NCI-H2081 treated with DMSO at 0.1 percent for 48 hours (cell line): ENCODE results near the gene ANAPC16.
A peak's percentile ranks its signal among the peaks of the same experiment; 100 is the strongest.
"Not testable (repeated sequence)": the region's sequence is repeated elsewhere in the genome, so short reads cannot be mapped to it uniquely, and the experiment has no call there.

Source experiments
- DNase-seq: peaks from one replicate; lab custom pipeline; 2025; lab: John Stamatoyannopoulos, UW

ANAPC16 gene

DNA sequence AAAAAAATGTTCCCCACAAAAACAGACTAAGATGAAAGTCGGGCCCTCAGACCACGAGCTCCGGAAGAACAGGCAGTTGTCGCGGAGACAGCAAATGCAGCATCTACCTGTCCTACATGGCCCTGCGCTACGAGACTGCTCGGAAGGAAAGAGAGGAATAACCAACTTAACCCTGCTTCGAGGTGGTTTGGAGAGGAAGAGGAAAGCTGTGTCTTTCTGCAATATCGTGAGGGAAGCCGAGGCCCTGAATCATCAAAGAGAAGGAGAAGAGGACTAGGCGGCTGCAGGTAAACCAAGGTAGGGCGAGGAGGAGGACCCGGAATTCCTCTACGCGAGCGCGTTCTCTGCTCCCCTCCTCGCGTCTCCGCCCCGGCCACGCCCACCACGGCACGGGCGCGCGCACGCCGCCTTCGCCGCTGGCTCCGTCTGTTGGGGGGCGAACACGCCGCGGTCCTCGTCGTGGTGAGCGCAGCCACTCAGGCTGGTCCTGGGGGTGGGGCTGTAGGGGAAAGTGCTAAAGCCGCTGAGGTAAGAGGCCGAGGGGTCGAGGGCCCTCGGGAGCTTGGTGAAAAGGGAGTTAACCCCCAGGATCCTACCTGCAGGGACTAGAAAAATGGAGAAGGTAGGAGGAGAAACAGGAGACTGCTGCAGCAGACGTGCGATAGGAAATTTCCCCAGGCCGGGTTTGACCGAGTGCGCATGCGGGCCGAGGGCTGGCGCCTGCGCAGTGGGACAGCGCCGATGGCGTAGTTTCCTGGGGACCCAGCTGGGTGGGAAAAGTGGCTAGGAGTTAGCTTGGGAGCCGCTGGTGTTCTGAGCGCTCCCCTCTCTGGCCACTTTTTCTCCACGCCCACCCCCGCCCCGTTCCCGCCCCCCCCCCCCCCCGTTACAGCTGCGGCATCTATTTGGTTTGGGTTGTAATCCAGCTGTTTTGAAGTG is at the start of gene ANAPC16, which contains the start of gene ASCC1:
Gene ANAPC16 (plus strand): TSS at position 402 of the 939 bp plus-strand sequence. CDS start 7,903 bp downstream, outside the sequence.
Gene ASCC1 (minus strand): TSS at position 666 of the 939 bp plus-strand sequence. CDS start 2,978 bp downstream, outside the sequence.
- DNase-seq: peak; percentile 29

DNA sequence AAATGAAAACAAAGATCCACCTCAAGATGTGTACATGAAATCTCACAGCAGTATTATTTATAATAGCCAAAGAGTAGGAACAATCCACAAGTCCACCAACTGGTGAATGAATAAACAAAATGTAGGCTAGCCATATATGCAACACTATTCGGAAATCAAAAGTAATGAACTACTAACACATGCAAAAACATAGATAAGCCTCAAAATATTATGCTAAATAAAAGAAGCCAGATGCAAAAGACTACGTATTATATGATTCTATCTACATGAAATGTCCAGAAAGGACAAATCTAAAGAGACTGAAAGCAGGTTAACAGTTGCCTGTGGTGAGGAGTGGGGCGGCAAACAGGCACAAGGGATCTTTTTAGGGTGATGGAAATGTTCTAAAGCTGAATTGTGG is 48.7 kb upstream of the ANAPC16 start:
- DNase-seq: no peak

DNA sequence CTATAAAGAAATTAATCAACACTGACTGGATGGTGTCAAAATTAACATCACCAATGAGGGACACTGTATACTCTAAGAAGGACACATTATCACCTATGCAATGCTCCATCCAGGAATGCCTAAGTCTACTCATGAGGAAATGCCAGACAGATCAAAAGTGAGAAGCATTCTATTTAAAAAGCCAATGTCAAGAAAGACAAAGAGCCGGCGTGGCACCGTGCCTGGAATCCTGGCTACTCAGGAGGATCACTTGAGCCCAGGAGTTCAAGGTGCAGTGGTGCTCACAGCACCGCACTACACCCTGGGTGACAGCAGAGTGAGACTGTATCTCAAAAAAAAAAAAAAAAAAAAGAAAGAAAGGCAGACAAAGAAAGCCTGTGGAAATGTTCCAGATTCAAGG is 45.5 kb upstream of the ANAPC16 start:
- no peak for DNase-seq

DNA sequence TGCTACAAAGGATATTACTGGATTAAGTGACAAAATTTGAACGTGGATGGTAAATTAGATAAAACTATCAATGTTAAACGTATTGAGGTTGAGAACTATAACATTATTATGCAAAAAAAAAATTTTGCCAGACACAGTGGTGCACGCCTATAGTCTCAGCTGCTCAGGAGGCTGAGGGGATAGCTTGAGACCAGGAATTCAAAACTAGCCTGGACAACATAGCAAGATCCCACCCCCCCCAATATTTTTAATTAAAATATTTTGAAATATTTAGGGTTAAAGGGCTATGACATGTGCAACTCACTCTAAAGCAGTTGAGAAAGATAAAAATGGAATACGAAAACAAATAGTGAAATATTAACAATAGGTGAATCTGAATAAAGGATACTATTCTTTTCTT is 45.1 kb upstream of the ANAPC16 start:
- no peak for DNase-seq

DNA sequence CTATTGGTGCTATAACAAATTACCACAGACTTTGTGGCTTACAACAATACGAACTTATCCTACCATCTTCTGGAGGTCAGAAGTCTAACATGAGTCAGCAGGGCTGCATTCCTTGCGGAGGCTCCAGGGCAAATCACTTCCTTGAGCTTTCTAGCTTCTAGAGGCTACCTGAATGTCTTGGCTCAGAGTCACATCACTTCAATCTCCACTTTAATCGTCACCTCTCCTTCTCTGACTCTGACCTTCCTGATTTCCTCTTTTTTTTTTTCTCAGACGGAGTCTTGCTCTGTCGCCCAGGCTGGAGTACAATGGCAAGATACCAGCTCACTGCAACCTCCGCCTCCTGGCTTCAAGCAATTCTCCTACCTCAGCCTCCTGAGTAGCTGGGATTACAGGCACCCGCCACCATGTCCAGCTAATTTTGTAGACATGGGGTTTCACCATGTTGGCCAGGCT is 44.6 kb upstream of the ANAPC16 start:
- no peak for DNase-seq

DNA sequence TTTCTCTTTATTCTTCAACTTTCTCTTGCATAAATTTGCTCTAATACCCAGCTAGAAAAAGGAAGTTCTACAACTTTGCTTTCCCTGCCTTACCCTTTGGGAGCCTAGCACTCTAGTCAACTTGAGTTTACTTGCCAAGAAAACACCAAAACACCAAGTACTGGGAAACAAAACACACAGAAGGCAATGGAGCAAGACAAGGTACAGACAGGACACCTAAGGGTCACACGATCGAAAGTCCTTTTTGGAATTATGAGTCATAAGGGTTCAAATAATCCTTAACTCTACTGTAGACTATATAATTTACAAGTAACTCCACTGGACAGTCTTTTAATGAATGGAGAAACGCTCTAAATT is 42.6 kb upstream of the ANAPC16 start:
- DNase-seq: no peak

DNA sequence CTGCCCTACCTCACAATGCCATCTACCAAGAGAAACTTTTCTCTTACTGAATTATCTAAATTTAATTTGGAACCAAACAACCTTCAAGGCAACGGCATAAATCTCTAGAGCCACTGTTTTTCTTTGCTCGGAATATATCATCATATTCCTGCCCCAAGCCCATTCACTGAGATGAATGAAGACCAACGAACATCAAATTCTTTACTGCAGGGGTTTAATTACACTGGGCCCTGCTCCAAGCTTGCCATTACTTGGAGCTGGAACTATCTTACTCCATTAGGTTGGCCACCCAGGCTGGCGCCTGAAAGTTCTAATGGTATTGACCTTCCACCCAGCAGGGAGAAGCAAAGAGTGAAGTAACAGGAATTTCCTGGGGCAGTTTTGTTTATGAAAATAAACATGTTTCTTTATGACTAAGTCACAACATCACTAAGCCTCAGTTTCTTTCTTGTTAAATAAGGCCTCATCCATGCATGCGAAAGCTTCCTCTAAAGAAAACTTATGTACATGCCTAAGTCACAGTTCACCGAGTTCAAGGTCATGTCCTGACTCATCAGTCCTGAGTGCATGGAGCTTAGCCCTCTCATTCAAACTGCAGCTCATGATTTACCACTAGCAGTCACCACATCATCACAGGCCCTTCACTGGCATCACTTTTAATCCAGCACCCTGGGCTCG is 42.1 kb upstream of the ANAPC16 start:
- DNase-seq: peak; percentile 2

DNA sequence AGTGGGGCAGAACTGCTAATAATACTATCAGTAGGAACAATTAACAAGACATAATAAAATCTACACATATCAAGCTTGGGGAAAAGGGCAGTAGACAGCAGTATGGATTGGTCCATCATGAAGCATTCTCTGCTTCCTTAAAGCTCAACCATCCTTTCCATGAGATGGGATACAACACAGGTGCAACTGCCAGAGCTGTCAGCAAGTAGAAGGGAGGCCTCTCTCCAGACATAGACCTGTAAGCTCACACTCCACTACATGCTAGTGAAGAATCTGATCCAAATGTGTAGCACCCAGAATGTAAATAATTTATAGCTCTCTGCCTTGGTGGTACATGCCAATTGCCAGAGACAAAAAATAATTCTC is 41.5 kb upstream of the ANAPC16 start:
- no peak for DNase-seq

DNA sequence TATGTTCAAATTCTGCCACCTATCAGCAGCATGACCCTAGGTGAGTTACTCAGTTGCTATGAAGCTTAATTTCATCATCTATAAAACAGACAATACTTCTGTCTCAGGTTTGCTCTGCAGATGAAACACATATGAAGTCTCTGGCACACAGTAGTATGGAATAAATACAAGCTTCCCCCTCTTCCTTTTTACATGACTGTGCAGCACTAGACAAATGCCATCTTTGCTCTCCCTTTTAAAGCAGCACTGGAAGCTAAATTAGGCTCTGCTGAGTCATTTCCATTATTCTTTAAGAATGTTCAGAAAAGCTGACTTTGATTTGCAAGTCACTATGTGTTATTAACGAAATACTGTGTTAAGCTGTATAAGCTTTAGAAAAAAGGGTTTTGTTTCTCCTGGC is 40.7 kb upstream of the ANAPC16 start:
- no peak for DNase-seq

DNA sequence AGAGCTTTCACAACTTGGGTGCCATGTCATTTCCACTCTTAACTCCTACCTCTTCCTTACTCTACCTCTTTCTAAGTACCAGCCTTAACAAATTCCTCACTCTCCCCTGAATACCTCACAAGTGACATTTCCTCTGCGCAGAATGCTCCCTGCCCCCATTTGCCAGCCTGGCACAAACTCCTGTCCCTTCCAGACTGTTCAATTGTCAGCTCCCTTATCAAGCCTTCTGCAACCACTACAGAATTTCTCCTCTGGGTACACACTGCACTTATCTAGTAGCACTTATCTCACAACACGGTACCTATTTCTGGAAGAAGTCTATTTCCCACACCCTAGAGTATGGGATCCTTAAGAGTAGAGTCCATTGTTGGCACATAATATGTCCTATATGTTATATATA is 39.1 kb upstream of the ANAPC16 start:
- DNase-seq: no peak

DNA sequence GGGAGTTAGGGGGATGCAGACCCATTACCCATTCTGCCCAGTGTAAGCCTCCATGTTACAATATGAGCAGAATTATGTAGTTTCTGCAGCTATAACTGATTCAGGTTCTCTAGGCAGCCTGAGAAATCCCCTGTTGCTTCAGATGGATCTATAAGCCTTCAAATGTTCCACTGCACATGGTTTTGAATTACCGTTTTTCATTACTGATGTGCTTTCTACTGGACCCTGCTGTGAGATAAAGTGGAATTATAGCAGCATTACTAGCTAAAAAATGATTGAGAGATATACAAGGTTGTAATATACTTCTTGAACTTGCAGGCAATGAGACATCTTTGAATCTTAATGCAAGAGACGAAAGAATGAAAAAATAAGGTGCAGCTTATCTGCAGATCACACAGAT is 38.4 kb upstream of the ANAPC16 start:
- no peak for DNase-seq

DNA sequence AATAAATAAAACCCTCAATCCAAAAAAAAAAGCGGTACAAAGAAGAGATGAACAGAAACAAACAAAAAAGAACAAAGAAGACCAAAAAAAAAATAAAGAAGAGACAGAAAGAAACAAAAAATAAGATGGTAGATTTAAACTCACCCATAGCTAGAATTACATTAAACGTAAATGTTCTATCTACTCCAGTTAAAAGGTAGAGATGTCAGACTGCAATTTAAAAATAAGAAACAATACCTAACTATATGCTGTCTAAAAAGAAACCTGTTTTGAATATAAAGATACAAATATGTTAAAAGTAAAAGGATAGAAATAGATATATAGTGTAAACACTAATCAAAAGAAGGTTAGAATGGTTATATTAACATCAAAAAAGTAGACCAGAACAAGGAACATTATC is 31.7 kb upstream of the ANAPC16 start:
- DNase-seq: no peak

DNA sequence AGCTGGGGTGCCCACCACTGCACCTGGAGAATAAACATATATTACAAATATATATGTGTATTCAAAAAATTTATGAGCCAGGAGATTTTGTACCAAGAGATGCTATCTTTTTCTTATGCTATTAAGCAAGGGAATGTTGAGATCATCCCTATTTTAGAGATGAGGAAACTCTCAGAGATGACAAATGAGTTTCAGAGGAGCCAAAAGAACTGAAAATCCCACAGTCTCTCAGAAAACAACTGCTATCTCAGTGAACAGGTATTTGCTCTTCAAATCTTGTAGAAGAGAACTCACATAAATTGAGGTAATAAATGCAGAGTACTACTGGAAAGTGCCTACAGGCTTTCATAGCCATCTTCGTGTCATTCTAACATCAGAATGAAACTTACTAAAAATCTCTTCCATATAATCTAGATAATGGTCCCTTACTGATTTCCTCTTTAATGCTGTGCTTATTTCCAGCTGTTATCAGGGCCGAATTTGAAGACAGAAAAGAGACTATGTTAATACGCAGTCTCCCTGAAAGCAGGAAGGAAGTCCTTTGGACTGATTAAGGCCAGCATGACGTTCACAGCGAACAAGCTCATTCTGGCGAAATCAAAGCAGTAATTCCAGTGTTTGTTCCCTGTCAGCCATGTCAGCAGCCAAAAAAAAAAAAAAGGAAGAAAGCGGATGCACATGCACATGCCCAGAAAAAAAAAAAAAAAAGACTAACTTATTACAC is 29.4 kb upstream of the ANAPC16 start:
- peak; percentile 17 for DNase-seq

DNA sequence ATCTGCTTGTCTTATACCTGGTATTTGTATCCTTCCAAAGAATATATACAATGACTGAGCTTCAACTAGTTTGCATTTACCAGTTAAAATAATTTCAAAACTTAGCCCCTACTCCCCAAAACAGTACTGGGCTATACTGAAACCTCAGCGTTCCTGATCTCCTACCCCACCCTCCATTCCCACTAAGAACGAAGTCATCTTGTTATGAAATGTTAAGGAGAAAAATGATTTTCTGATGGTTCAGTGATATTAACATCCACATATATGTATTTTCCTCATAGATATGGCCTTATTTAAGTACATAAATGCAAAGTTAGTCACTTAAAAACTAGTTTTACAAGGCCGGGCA is 28.9 kb upstream of the ANAPC16 start:
- no peak for DNase-seq

DNA sequence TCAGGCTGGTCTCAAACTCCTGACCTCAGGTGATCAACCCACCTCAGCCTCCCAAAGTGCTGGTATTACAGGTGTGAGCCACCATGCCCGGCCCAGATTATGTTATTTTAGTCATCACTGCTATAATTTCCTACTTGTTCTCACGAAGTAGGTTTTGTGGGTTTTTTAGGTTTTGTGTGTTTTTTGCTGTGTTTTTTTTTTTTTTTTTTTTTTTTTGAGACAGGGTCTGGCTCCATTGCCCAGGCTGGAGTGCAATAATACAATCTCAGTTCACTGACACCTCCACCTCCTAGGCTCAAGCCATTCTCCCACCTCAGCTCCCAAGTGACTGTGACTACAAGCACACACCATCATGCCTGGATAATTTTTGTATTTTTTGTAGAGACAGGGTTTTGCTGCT is 20.9 kb upstream of the ANAPC16 start:
- no peak for DNase-seq

DNA sequence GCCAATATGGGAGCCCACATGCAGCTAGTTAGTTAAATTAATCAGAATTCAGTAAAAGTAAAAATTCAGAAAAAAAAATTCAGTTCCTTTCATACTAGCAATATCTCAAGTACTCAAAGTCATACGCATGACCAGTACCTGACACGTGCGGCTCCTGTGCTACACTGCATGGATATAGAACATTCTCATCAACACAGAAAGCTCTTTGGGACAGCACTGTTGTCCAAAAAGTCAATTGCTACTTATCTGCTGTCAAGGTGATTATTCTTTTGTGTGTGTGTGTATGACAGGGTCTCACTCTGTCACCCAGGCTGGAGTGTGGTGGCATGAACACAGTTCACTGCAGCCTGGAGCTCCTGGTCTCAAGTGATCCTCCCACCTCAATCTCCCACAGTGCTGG is 14.9 kb upstream of the ANAPC16 start:
- no peak for DNase-seq

DNA sequence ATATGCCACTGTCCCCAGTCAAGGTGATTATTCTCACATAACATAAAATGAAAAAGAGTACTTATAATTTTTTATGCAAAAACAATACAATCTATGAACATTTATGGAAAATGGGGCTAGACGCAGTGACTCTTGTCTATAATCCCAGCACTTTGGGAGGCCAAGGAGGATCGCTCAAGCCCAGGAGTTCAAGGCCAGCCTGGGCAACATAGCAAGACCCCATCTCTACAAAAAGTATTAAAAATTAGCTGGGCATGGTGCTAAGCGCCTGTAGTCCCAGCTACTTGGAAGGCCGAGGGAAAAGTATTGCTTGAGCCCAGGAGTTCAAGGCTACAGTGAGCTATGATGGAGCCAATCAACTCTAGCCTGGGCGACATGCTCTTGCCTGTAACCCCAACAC is 14.5 kb upstream of the ANAPC16 start:
- DNase-seq: no peak

DNA sequence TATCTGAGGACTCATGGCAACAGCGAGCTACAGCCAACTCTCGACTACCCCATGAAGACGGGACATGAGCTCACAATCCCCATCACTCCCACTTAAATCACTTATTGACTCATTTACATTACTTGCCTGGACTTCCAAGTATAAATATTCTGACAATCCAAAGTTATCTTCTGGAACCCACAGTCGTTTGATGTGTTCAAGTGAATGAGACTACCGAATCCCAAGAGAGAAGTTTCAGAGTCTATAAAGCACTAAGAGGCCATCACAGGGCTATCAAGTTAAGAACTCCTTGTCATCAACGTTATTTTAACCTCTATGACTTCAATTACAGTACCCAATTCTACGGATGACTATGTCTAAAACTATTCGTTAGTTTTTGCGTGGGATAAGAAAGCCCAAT is 11.5 kb upstream of the ANAPC16 start:
- DNase-seq: no peak

DNA sequence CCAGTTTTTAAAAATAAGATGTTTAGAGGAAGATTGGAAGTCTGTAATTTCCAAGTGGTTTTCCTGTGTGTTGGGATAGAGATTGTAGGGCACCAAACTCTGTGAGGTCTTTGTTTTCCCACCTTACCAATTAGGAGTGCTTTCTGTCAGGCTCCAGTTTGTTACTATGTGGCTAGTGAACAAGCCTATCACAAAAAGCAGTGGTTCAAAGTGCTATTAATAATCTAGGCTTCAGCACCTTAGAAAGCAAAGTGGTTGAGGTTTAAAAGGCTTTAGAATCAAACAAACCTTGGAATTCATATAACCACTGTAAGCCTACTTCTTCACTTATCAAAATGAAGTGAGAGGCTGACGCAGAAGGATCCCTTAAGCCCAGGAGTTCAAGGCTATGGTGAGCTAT is 11.1 kb upstream of the ANAPC16 start:
- DNase-seq: no peak

DNA sequence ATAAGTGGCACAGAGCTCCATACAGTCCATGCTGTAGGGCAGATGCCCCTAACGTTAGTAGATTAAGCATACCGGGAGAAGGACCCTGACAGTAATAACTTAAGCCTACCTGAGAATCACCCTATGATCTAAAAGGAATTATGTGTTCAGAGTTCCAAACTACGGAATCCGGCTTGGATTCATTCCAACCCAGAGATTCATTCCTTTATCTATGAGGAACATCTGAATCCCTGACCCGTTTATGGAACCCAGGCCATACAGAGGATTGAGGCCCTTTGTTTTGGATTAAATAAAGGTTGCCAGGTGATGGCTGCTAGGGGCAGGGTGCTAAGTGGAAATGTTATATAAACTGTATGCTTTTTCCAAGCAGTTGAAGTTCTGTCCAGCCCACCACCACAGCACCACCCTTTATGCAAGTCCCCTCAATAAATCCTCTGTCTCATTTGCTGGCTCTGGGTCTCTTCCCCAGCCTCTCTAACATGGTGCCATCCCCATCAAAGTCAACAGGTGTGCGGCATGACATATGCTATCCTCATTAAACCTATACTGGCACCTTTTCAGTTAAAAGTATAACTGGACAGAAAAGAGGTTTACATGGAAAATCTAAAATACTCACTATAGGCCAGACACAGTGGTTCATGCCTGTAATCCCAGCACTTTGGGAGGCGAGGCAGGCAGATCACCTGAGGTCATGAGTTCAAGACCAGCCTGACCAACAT is 9.1 kb upstream of the ANAPC16 start:
- no peak for DNase-seq

DNA sequence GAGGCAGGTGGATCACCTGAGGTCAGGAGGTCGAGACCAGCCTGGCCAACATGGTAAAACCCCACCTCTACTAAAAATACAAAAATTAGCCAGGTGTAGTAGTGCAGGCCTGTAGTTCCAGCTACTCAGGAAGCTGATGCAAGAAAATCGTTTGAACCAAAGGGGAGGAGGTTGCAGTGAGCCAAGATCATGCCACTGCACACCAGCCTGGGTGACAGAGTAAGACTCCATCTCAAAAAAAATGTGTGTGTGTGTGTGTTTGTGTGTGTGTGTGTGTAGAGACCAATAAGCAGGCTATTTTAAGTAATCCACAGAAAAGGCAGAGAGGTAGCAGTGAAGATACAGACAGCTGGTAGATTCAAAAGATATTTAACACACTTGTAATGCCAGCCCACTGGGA is 7.3 kb upstream of the ANAPC16 start:
- not testable (repeated sequence) for DNase-seq

DNA sequence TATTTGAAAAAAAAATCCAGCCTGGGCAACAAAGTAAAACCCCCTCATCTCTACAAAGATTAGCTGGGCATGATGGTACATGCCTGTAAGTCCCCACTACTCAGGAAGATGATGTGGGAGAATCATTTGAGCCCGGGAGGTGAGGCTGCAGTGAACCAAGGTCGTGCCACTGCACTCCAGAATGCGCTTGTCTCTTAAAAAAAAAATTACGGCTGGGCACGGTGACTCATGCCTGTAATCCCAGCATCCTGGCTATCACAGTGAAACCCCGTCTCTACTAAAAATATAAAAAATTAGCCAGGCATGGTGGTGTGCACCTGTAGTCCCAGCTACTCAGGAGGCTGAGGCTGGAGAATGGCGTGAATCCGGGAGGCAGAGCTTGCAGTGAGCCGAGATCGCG is 4.4 kb upstream of the ANAPC16 start:
- not testable (repeated sequence) for DNase-seq
